Naive B cell (primary cell): Measurements from ENCODE around the gene SLC23A1. TPM values are rescaled to one million over a fixed set of nuclear protein-coding genes. Genes with fewer than 3 reads are reported as not detected.

Experiments used
- ATAC-seq, 2 donors: fragments of 150-1000 bp; cut with Tn5 transposase; 2 replicates each; pipeline ENCODE4 v1.10.0; 2021; ENCODE audit warnings: low read depth in 2 of 2, mild to moderate bottlenecking in 2 of 2, moderate library complexity in 2 of 2
- DNase-seq: peaks from one replicate; pipeline ENCODE4 v3.0.0; 2022
- H3K27ac Mint-ChIP-seq, 6 donors: one replicate each; pipeline ENCODE4 v1.8.0; 2020 to 2022; ENCODE audit warnings: mild to moderate bottlenecking in 6 of 6, mixed read lengths in 6 of 6, moderate library complexity in 5 of 6, inconsistent platforms in 2 of 6
- H3K27me3 Mint-ChIP-seq, 3 donors: one replicate each; pipeline ENCODE4 v1.8.0; 2021 to 2022; ENCODE audit warnings: mixed read lengths in 3 of 3, mild to moderate bottlenecking in 1 of 3
- H3K36me3 Mint-ChIP-seq, 2 donors: one replicate each; pipeline ENCODE4 v1.8.0; 2020 to 2022; ENCODE audit warnings: mixed read lengths in 2 of 2, inconsistent platforms in 1 of 2, mild to moderate bottlenecking in 1 of 2
- H3K4me1 Mint-ChIP-seq, 3 donors: one replicate each; pipeline ENCODE4 v1.8.0; 2020 to 2022; ENCODE audit warnings: mixed read lengths in 3 of 3, inconsistent platforms in 1 of 3, mild to moderate bottlenecking in 1 of 3, moderate library complexity in 1 of 3
- H3K4me3 Mint-ChIP-seq, 8 donors: one replicate each; pipeline ENCODE4 v1.8.0; 2020 to 2022; ENCODE audit warnings: mild to moderate bottlenecking in 8 of 8, mixed read lengths in 8 of 8, moderate library complexity in 8 of 8, inconsistent platforms in 2 of 8
- H3K9me3 Mint-ChIP-seq, 7 donors: one replicate each; pipeline ENCODE4 v1.8.0; 2020 to 2022; ENCODE audit warnings: mixed read lengths in 7 of 7, mild to moderate bottlenecking in 5 of 7, inconsistent platforms in 2 of 7, moderate library complexity in 1 of 7
- polyA plus RNA-seq, 6 donors: library from polyadenylated mRNA; unstranded; fragments of 300-500 nt; fragmentation: Illumina TruSeq; gene quantifications; one replicate each; pipeline ENCODE4 v1.2.3, GENCODE V29; 2021; ENCODE audit warnings: low read depth in 6 of 6

SLC23A1 gene
- polyA plus RNA-seq: under 1 TPM in 3 of 6 donors, not detected in 3; 0.13 to 0.57 (median 0.49) TPM

- no peaks in the 10 kb centered on the region for H3K36me3 Mint-ChIP-seq
- peak within 1 kb of the TSS in 6 of 8 donors; percentile 25 to 88 (median 38) for H3K4me3 Mint-ChIP-seq
- DNase-seq: no peak
- peaks cover 54 to 71% (median 66%) of the 10 kb centered on the region in 3 donors for H3K4me1 Mint-ChIP-seq
- no peaks in the 10 kb centered on the region for H3K9me3 Mint-ChIP-seq
- H3K27ac Mint-ChIP-seq: peak within 1 kb of the TSS; percentile 67 to 95 (median 92)
- ATAC-seq: no peak
- H3K27me3 Mint-ChIP-seq: no peaks in the 10 kb centered on the region
These were observed at the start of gene SLC23A1 for GRCh38 chr5:139383275-139383992. Gene SLC23A1 (minus strand): TSS chr5:139383297. CDS start chr5:139383253, 44 bp downstream.

GRCh38 chr5:139431706-139432105 is 48.6 kb upstream of the SLC23A1 start:
- no peaks in the 10 kb centered on the region for H3K4me1 Mint-ChIP-seq
- ATAC-seq (no peak), DNase-seq (no peak)
- H3K27me3 Mint-ChIP-seq: no peaks in the 10 kb centered on the region
- peaks cover 7 to 14% of the 10 kb centered on the region in 2 donors for H3K36me3 Mint-ChIP-seq
- no peaks in the 10 kb centered on the region for H3K9me3 Mint-ChIP-seq
- no peak overlapping the region for H3K27ac Mint-ChIP-seq
- no peak overlapping the region for H3K4me3 Mint-ChIP-seq

- Mint-ChIP-seq H3K27ac (no peak overlapping the region), H3K4me3 (no peak overlapping the region), H3K27me3 (no peaks in the 10 kb centered on the region), H3K9me3 (no peaks in the 10 kb centered on the region), H3K4me1 (no peaks in the 10 kb centered on the region), H3K36me3 (peaks cover 7 to 14% of the 10 kb centered on the region in 2 donors)
- no peak for DNase-seq
- no peak for ATAC-seq
These were observed 46.9 kb upstream of the SLC23A1 start for GRCh38 chr5:139430015-139430414.

GRCh38 chr5:139426203-139426885 is 43.2 kb upstream of the SLC23A1 start:
- Mint-ChIP-seq H3K4me1 (peaks cover 3 to 5% (median 5%) of the 10 kb centered on the region in 3 donors), H3K27me3 (no peaks in the 10 kb centered on the region), H3K9me3 (no peaks in the 10 kb centered on the region), H3K36me3 (peaks cover 7 to 14% of the 10 kb centered on the region in 2 donors), H3K4me3 (no peak overlapping the region), H3K27ac (peak overlapping the region in 1 of 6 donors; percentile 26)
- DNase-seq (no peak), ATAC-seq (no peak)

GRCh38 chr5:139425497-139425896 is 42.4 kb upstream of the SLC23A1 start:
- H3K36me3 Mint-ChIP-seq: peaks cover 7 to 14% of the 10 kb centered on the region in 2 donors
- DNase-seq (no peak), ATAC-seq (no peak)
- no peak overlapping the region for H3K4me3 Mint-ChIP-seq
- no peaks in the 10 kb centered on the region for H3K9me3 Mint-ChIP-seq
- no peaks in the 10 kb centered on the region for H3K27me3 Mint-ChIP-seq
- H3K27ac Mint-ChIP-seq: no peak overlapping the region
- H3K4me1 Mint-ChIP-seq: peaks cover 3 to 5% (median 5%) of the 10 kb centered on the region in 3 donors

- peaks cover 3 to 5% (median 5%) of the 10 kb centered on the region in 3 donors for H3K4me1 Mint-ChIP-seq
- ATAC-seq: peak; percentile 86 to 97
- peak overlapping the region in 3 of 6 donors; percentile 26 to 54 (median 31) for H3K27ac Mint-ChIP-seq
- H3K36me3 Mint-ChIP-seq: peaks cover 5 to 23% of the 10 kb centered on the region in 2 donors
- peak; percentile 61 for DNase-seq
- no peak overlapping the region for H3K4me3 Mint-ChIP-seq
- H3K27me3 Mint-ChIP-seq: no peaks in the 10 kb centered on the region
- H3K9me3 Mint-ChIP-seq: no peaks in the 10 kb centered on the region
These were observed 39.3 kb upstream of the SLC23A1 start for GRCh38 chr5:139422307-139422893.

GRCh38 chr5:139419226-139420192 is 36.4 kb upstream of the SLC23A1 start:
- H3K4me3 Mint-ChIP-seq: peak overlapping the region in 1 of 8 donors; percentile 23
- no peak for DNase-seq
- H3K36me3 Mint-ChIP-seq: peaks cover 5 to 17% of the 10 kb centered on the region in 2 donors
- no peak for ATAC-seq
- no peaks in the 10 kb centered on the region for H3K27me3 Mint-ChIP-seq
- H3K4me1 Mint-ChIP-seq: peaks cover 3 to 5% (median 5%) of the 10 kb centered on the region in 3 donors
- no peaks in the 10 kb centered on the region for H3K9me3 Mint-ChIP-seq
- H3K27ac Mint-ChIP-seq: peak overlapping the region in 1 of 6 donors; percentile 38

GRCh38 chr5:139418793-139419192 is 35.7 kb upstream of the SLC23A1 start:
- peaks cover 3 to 5% (median 5%) of the 10 kb centered on the region in 3 donors for H3K4me1 Mint-ChIP-seq
- H3K27me3 Mint-ChIP-seq: no peaks in the 10 kb centered on the region
- peak overlapping the region in 1 of 6 donors; percentile 38 for H3K27ac Mint-ChIP-seq
- DNase-seq (no peak), ATAC-seq (no peak)
- no peaks in the 10 kb centered on the region for H3K9me3 Mint-ChIP-seq
- peaks cover 5 to 17% of the 10 kb centered on the region in 2 donors for H3K36me3 Mint-ChIP-seq
- H3K4me3 Mint-ChIP-seq: no peak overlapping the region

- DNase-seq (no peak), ATAC-seq (no peak)
- Mint-ChIP-seq H3K27me3 (no peaks in the 10 kb centered on the region), H3K9me3 (no peaks in the 10 kb centered on the region), H3K4me1 (peaks cover 0 to 2% (median under 1%) of the 10 kb centered on the region in 3 donors), H3K27ac (no peak overlapping the region), H3K36me3 (peaks cover 5 to 29% of the 10 kb centered on the region in 2 donors), H3K4me3 (no peak overlapping the region)
These were observed 34.1 kb upstream of the SLC23A1 start for GRCh38 chr5:139417214-139417613.

- Mint-ChIP-seq H3K36me3 (peaks cover 5 to 29% of the 10 kb centered on the region in 2 donors), H3K27ac (peak overlapping the region in 1 of 6 donors; percentile 7), H3K27me3 (no peaks in the 10 kb centered on the region), H3K4me1 (no peaks in the 10 kb centered on the region), H3K4me3 (no peak overlapping the region), H3K9me3 (no peaks in the 10 kb centered on the region)
- ATAC-seq: no peak
- DNase-seq: no peak
These were observed 33.6 kb upstream of the SLC23A1 start for GRCh38 chr5:139416651-139417050.

GRCh38 chr5:139415869-139416268 is 32.8 kb upstream of the SLC23A1 start:
- Mint-ChIP-seq H3K27me3 (no peaks in the 10 kb centered on the region), H3K9me3 (no peaks in the 10 kb centered on the region), H3K4me1 (no peaks in the 10 kb centered on the region), H3K36me3 (peaks cover 5 to 29% of the 10 kb centered on the region in 2 donors), H3K27ac (no peak overlapping the region), H3K4me3 (no peak overlapping the region)
- DNase-seq (no peak), ATAC-seq (no peak)

- H3K4me3 Mint-ChIP-seq: no peak overlapping the region
- no peak overlapping the region for H3K27ac Mint-ChIP-seq
- ATAC-seq: no peak
- H3K36me3 Mint-ChIP-seq: peaks cover 5 to 29% of the 10 kb centered on the region in 2 donors
- no peaks in the 10 kb centered on the region for H3K4me1 Mint-ChIP-seq
- no peaks in the 10 kb centered on the region for H3K27me3 Mint-ChIP-seq
- no peak for DNase-seq
- no peaks in the 10 kb centered on the region for H3K9me3 Mint-ChIP-seq
These were observed 32.2 kb upstream of the SLC23A1 start for GRCh38 chr5:139415221-139415861.
